ENCODE data around the gene MLLT3.

Gene MLLT3

GRCh38 chr9:20625003-20625349 is 2.7 kb upstream of the MLLT3 start:
- DNase-seq (ENCODE audit: low read depth, low spot score): no peak

DNA sequence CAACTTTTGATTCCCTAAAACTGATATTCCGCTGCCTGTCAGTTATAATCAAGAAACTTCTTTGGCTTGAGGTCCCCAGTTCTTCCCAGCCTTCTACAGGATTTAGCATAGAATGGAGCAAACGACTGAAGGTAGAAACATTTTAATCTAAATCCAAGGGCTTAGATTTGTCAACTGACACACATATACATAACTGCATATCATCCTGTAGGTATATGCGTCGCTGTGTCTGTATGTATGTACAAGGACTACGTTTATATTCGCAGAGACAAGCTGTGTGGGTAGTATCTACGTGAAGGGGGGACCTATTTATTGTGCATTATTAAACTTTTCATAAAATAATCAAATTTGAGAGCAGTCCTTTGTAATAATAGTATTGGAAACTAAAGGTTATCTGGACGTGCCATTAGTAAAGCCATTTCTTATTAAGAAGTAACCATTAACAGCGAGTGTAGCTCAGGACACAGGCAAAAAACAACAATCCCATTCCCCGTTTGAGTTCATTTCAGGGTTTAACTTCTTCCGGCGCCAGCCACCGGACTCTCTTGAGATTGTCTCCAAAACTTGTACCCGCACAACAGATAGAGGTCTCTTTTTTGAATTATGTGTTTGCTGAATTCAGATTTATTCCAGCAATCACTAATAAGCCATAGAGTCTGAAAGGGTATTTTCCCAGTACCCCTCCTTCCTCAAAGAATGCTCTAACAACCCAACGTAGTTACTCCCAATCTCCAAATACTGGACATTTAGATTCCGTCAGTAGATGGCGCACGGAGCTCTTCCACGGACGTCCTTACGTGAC is 2.1 kb upstream of the MLLT3 start:
- DNase-seq (ENCODE audit: low read depth, low spot score): peak; percentile 71

- peak; percentile 37 for DNase-seq (ENCODE audit: low read depth, low spot score)
Measured at GRCh38 chr9:20623748-20624124, 1.4 kb upstream of the MLLT3 start.

DNA sequence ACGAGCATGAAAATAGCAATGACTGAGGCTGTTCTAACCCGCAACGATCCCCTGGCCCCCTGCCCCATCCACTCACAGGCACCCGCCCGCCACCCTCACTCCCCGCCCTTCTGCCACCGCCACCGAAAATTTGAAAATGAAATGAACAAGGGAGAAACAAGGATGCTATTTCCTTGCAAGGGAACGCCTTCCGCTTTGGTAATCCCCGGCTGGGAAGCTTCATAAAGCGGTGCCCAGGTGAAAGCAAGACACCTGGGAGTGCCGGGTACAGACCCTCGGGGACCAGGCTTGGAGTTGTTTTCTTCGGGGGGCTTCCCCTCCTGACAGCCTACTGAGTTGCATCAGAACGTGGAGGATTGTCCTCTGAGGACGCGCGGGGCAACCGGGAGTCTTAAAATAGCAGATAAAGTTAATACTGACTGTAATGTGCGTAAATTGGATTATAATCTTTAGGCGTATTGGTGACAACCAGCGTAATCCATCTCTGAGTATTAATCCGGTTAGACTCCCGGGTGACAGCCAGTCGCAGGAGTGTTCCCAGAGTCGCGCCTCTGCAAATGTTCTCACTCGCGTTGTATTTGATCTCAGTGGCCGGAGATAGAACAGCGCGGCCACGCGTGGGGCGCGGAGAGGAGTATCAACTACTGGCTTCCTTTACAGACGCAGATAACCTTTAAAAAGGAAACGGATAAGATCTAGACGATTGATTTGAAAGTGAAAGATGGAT is 885 bp upstream of the MLLT3 start:
- no peak for DNase-seq (ENCODE audit: low read depth, low spot score)

DNA sequence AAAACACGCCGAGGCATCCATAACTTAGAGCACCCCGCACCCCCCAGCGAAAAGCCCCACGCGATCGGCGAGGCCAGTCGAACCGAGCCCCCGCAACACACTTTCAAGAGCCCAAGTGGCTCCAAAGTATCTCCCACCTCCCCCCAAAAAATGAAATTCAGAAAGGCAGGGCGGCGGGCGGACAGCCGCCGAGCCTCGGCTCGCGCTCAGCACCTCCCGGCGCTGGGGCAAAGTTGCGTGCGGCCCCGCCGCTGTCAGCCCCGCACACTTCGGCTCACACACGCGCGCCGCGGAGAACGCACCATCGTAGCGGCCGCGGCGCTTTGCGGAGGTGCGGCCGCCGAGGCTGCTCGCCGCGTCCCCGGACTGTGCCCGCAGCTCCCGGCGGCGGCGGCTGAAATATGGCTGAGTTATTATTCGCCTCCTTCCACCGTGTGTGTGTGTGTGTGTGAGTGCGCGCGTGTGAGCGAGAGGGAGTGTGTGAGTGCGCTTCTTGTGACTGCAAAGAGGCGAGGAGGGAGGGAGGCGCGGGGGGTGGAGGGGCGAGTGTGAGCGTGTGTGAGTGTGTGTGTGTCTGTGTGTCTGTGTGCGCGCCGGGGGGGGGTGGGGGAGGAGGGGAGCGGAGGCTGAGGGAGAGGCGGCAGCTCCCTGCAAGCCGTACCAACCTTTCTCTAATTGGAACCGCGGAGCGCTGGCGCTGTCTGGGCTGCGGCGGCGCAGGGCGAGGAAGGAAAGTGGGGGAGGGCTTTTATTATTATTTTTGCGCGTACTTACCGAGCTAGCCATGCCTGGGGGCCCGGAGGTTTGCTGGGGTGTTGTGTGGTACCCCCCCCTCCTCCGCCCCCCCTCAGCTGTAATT is 599 bp downstream of the MLLT3 start:
- DNase-seq (ENCODE audit: low read depth, low spot score): peak; percentile 53

GRCh38 chr9:20620650-20621470 is 1.4 kb downstream of the MLLT3 start:
- peak; percentile 31 for DNase-seq (ENCODE audit: low read depth, low spot score)

GRCh38 chr9:20619487-20620200 is 2.7 kb downstream of the MLLT3 start:
- peak; percentile 38 for DNase-seq (ENCODE audit: low read depth, low spot score)

GRCh38 chr9:20618361-20618802 is 3.9 kb downstream of the MLLT3 start:
- no peak for DNase-seq (ENCODE audit: low read depth, low spot score)

DNA sequence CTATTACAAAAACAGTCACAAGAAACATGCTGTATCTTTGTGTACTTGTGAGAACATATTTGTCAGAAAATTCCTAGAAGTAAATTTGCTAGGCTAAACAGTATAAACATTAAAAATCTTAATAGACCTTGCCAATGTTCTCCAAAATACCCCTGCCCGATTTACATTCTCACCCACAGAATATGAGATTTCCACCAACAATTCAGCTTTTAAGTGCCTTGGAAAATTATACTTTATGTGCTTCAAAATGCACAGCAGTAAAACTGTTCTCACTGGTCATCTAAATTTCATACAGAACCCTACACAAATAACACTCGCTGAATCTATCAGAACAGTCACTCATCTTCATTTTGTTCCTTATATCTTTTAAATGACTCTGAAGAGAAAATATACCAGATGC is 5.5 kb downstream of the MLLT3 start:
- no peak for DNase-seq (ENCODE audit: low read depth, low spot score)

DNA sequence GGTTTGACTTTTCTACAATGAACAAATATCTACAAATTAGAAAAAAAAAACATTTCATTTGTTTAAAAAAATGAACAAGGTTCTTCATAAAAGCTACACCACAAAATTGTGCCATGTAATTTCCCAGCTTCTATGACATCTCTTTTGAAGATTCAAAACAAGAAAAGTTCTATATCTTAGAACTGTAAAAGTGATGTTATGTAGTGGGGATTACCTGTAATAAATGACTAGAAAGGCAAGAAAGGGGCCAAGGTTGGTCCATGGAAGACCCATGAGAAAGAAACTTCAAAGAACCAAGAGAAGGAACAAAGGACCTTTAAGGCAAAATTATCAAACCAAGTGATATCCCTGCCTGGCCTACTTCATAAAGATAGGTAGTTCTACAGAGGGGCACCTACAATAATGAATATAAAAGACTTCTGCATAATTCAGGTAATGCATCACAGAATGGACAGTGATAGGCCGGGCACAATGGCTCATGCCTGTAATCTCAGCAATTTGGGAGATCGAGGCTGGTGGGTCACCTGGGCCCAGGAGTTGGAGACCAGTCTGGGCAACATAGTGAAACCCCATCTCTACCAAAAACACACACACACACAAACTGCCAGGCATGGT is 7.6 kb downstream of the MLLT3 start:
- DNase-seq (ENCODE audit: low read depth, low spot score): no peak

DNA sequence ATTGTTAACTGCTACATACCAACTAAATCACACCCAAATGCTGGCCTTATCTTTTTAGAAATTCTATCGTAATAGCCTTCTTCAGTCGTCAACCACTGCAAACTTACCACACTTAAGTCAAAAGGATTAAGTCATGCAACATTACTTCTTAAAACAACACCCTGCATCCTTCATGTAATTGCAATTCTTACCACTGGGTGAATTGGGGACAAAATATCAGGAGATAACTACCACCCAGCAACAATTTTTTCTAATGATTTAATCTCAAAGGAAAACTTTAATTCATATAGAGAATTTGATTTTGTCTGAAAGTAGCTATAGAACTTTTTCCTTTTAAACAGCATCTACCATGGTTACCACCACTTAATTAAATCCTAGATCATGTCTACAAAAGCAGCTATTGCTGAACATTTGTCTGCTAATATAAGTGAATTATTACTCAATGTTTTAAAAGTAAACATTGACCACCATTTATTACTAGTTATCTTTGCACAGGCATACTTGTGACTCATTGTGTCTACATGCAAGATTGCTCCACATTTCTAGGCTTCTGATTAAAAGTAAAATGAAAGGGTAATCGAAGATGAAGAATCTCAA is 10.5 kb downstream of the MLLT3 start:
- no peak for DNase-seq (ENCODE audit: low read depth, low spot score)

GRCh38 chr9:20610591-20610990 is 11.7 kb downstream of the MLLT3 start:
- no peak for DNase-seq (ENCODE audit: low read depth, low spot score)

GRCh38 chr9:20608582-20608981 is 13.7 kb downstream of the MLLT3 start:
- no peak for DNase-seq (ENCODE audit: low read depth, low spot score)

GRCh38 chr9:20606652-20607051 is 15.6 kb downstream of the MLLT3 start:
- no peak for DNase-seq (ENCODE audit: low read depth, low spot score)

- DNase-seq (ENCODE audit: low read depth, low spot score): no peak
Measured at GRCh38 chr9:20604562-20604961, 17.7 kb downstream of the MLLT3 start.

DNA sequence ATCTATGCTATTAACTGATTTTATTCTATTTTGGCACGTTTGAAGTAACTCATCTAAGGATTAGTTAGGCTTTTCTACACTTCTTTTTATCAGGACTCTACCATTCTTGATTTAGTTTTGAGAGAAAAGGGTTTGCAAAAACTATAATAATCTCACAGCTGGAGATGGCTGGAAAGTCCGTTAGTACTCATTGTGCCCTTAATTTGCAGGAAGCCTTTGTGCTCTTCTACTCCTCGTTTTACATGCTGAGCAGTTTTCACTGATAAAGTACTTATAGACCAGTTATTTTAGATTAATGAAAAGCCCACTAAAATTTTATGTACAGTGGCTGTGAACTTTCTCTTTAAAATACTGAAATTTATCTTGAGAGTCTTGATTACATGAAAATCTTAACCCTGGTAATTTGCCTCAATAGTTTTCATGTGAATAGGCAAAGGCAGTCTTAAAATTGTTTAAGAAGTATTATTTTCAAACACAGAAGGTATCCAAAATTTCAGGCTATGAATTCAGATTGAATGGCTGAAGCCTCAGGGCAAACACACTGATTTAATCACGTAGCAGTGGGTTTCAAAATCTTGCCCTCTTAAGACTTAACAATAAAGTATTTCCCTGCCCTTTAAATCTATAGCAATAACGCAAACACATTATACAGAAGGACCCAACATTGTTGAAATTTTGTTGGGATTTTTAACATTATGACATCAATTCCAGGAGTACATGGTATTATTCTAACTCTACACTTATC is 18.6 kb downstream of the MLLT3 start:
- DNase-seq (ENCODE audit: low read depth, low spot score): no peak

- no peak for DNase-seq (ENCODE audit: low read depth, low spot score)
Measured at GRCh38 chr9:20601292-20601691, 21.0 kb downstream of the MLLT3 start.

DNA sequence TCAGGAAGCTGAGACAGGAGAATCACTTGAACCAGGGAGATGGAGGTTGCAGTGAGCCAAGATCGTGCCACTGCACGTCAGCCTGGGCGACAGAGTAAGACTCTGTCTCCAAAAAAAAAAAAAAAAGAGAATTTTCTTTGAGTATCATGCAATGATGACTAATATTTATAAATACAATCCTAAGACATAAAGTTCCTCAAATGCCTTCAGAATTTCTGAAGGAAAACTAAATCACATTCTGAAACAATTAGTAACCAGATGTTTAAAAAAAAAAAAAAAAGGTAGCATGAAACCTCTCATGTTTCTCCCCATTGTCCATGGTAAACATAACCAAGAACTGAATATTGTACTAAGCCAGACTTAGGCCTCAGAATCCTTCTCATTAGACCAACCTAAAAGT is 23.1 kb downstream of the MLLT3 start:
- no peak for DNase-seq (ENCODE audit: low read depth, low spot score)

- DNase-seq (ENCODE audit: low read depth, low spot score): no peak
Measured at GRCh38 chr9:20598367-20598766, 23.9 kb downstream of the MLLT3 start.
